Activated B cell treated with CpG ODN at 0.5 μM for 24 hours (primary cell): ENCODE measurements around the gene SLC8A3. TPM values are rescaled to one million over a fixed set of nuclear protein-coding genes. Genes with fewer than 3 reads are reported as not detected.

Experiments
- ATAC-seq: fragments of 200-7000 bp; cut with Tn5 transposase; one replicate; pipeline ENCODE4 v1.10.0; 2021; ENCODE audit warnings: low read depth, mild to moderate bottlenecking, moderate library complexity
- CTCF ChIA-PET: fragments of 350-600 bp; sonication (Branson Sonifier 250); formaldehyde crosslinking; loops from one replicate; lab custom pipeline; 2021; ENCODE audit warnings: antibody characterized with exemption; lab: Charles Lee
- POLR2A ChIA-PET: fragments of 350-600 bp; sonication (Branson Sonifier 250); formaldehyde crosslinking; loops from one replicate; lab custom pipeline; 2021; ENCODE audit warnings: antibody characterized with exemption; lab: Charles Lee
- DNase-seq: peaks from one replicate; pipeline ENCODE4 v3.0.0; 2022
- H3K27ac Mint-ChIP-seq: one replicate; pipeline ENCODE4 v1.8.0; 2020; ENCODE audit warnings: mixed read lengths
- H3K27me3 Mint-ChIP-seq: one replicate; pipeline ENCODE4 v1.8.0; 2021; ENCODE audit warnings: mixed read lengths
- H3K36me3 Mint-ChIP-seq: one replicate; pipeline ENCODE4 v1.8.0; 2021; ENCODE audit warnings: low read depth, mixed read lengths
- H3K4me1 Mint-ChIP-seq: one replicate; pipeline ENCODE4 v1.8.0; 2021; ENCODE audit warnings: mixed read lengths
- H3K4me3 Mint-ChIP-seq: one replicate; pipeline ENCODE4 v1.8.0; 2020; ENCODE audit warnings: mild to moderate bottlenecking, mixed read lengths
- H3K9me3 Mint-ChIP-seq: one replicate; pipeline ENCODE4 v1.8.0; 2020; ENCODE audit warnings: mixed read lengths
- intact Hi-C: fragments of 100-400 bp; cut with micrococcal nuclease; formaldehyde crosslinking; loops from one replicate; pipeline ENCODE4 v1.15.1; 2024
- total RNA-seq: library from RNA; stranded (reverse); gene quantifications from 2 replicates; pipeline ENCODE4 v1.2.3, GENCODE V29; 2022
- TF ChIP-seq, protein P1 (sequence below): fragments of 200-600 bp; IDR thresholded peaks from one replicate; pipeline ENCODE4 v1.8.0; 2022; ENCODE audit warnings: antibody characterized with exemption, mild to moderate bottlenecking

SLC8A3 gene
- total RNA-seq, 1 donor from 2014 or later = 0.13 TPM

- intact Hi-C loops = no loop called here
- H3K27ac Mint-ChIP-seq = no peak overlapping the region
- H3K9me3 Mint-ChIP-seq = no peaks in the 10 kb centered on the region
Measured at GRCh38 chr14:70067810-70068209, 120.9 kb downstream of the SLC8A3 start.

DNA sequence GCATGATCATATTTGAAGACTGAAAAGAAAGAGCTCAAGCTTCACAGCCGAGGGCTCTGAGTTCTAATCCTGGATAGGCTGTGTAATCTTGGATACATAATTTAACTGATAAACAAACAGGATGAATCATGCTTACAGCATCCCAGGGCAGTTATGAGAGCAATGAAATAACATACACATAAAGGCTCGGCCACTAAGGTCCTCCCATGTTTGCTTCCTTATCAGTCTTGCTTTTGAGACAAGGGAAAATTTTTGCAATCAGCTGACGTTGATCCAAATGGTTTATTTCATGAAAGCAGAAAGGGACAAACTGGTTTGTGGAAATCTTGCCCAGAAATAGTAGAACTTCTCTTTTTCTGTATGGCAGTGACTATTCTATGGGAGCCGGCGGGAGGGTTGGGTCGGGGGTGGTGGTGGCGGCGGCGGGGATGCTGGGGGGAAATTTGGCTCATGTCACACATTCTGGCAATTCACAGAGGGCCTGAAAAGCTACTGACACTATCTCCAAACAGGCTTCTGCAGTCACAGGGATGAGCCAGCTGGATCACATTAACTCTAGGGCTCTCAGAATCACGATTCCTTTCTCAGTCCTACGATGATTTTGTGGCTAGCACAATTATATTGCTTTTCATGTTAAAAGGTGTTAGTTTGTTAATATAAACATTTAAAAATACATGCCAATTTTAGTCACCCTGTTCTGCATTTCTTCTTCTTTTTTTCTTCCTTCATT lies 124.5 kb downstream of the SLC8A3 start:
- DNase-seq (no peak), ATAC-seq (no peak)
- Mint-ChIP-seq H3K36me3 (no peaks in the 10 kb centered on the region), H3K27ac (no peak overlapping the region), H3K27me3 (peaks cover 13% of the 10 kb centered on the region), H3K4me1 (no peaks in the 10 kb centered on the region), H3K4me3 (no peak overlapping the region), H3K9me3 (no peaks in the 10 kb centered on the region)
- ChIA-PET POLR2A (no interaction called here), CTCF (no interaction called here)
- intact Hi-C loops = no loop called here
- TF ChIP-seq, protein P1, sequence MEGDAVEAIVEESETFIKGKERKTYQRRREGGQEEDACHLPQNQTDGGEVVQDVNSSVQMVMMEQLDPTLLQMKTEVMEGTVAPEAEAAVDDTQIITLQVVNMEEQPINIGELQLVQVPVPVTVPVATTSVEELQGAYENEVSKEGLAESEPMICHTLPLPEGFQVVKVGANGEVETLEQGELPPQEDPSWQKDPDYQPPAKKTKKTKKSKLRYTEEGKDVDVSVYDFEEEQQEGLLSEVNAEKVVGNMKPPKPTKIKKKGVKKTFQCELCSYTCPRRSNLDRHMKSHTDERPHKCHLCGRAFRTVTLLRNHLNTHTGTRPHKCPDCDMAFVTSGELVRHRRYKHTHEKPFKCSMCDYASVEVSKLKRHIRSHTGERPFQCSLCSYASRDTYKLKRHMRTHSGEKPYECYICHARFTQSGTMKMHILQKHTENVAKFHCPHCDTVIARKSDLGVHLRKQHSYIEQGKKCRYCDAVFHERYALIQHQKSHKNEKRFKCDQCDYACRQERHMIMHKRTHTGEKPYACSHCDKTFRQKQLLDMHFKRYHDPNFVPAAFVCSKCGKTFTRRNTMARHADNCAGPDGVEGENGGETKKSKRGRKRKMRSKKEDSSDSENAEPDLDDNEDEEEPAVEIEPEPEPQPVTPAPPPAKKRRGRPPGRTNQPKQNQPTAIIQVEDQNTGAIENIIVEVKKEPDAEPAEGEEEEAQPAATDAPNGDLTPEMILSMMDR = no peak

More at GRCh38 chr14:70067810-70068209, 120.9 kb downstream of the SLC8A3 start:
- ChIA-PET CTCF (no interaction called here), POLR2A (no interaction called here)
- no peak for ATAC-seq
- H3K4me3 Mint-ChIP-seq = no peak overlapping the region
- no peak for DNase-seq
- H3K36me3 Mint-ChIP-seq = no peaks in the 10 kb centered on the region
- no peaks in the 10 kb centered on the region for H3K4me1 Mint-ChIP-seq
- peaks cover 12% of the 10 kb centered on the region for H3K27me3 Mint-ChIP-seq
- TF ChIP-seq, protein P1 = no peak

DNA sequence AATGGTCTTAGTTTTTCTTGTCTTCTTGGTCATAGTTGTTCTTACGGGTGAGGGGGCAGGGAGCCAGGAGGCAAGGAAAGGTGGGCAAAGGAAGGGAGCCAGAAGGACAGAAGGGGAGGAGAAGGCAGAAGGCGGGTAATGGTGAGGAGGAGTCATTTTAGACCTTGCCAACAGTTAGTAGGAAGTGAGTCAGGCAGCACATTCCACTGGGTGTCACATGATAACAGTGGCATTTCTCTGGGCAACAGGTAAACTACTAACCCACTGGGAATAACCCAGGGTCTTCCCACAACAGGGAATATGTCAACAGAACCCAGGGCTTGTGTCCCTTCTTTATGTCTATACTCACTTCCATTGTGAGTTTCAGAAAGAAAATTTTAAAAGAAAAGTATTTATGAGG lies 127.6 kb downstream of the SLC8A3 start:
- POLR2A ChIA-PET = no interaction called here
- ATAC-seq = no peak

GRCh38 chr14:70059545-70059944 lies 129.2 kb downstream of the SLC8A3 start:
- intact Hi-C loops = no loop called here
- Mint-ChIP-seq H3K27me3 (peaks cover 20% of the 10 kb centered on the region), H3K4me3 (no peak overlapping the region), H3K4me1 (no peaks in the 10 kb centered on the region), H3K9me3 (no peaks in the 10 kb centered on the region), H3K36me3 (no peaks in the 10 kb centered on the region), H3K27ac (no peak overlapping the region)
- ChIA-PET CTCF (no interaction called here), POLR2A (no interaction called here)
- TF ChIP-seq, protein P1 = no peak
- no peak for ATAC-seq
- DNase-seq = no peak

More for the DNA sequence above, 127.6 kb downstream of the SLC8A3 start:
- no peaks in the 10 kb centered on the region for H3K36me3 Mint-ChIP-seq
- no peak overlapping the region for H3K4me3 Mint-ChIP-seq
- H3K9me3 Mint-ChIP-seq = no peaks in the 10 kb centered on the region
- TF ChIP-seq, protein P1 = no peak
- H3K27me3 Mint-ChIP-seq = peaks cover 20% of the 10 kb centered on the region
- intact Hi-C loops = no loop called here
- CTCF ChIA-PET = no interaction called here
- no peak for DNase-seq
- no peaks in the 10 kb centered on the region for H3K4me1 Mint-ChIP-seq
- no peak overlapping the region for H3K27ac Mint-ChIP-seq

- ATAC-seq (no peak), DNase-seq (no peak)
- intact Hi-C loops = no loop called here
- H3K9me3 Mint-ChIP-seq = no peaks in the 10 kb centered on the region
- H3K27ac Mint-ChIP-seq = no peak overlapping the region
- no peaks in the 10 kb centered on the region for H3K36me3 Mint-ChIP-seq
- CTCF ChIA-PET = no interaction called here
- H3K27me3 Mint-ChIP-seq = peaks cover 14% of the 10 kb centered on the region
- no peaks in the 10 kb centered on the region for H3K4me1 Mint-ChIP-seq
- TF ChIP-seq, protein P1 = no peak
- H3K4me3 Mint-ChIP-seq = no peak overlapping the region
- POLR2A ChIA-PET = no interaction called here
Measured at GRCh38 chr14:70057519-70058136, 131.1 kb downstream of the SLC8A3 start.
